Measurements from ENCODE around the gene BRICD5.
"Not testable (repeated sequence)": the region's sequence is repeated elsewhere in the genome, so short reads cannot be mapped to it uniquely, and the experiment has no call there.

Gene BRICD5

DNA sequence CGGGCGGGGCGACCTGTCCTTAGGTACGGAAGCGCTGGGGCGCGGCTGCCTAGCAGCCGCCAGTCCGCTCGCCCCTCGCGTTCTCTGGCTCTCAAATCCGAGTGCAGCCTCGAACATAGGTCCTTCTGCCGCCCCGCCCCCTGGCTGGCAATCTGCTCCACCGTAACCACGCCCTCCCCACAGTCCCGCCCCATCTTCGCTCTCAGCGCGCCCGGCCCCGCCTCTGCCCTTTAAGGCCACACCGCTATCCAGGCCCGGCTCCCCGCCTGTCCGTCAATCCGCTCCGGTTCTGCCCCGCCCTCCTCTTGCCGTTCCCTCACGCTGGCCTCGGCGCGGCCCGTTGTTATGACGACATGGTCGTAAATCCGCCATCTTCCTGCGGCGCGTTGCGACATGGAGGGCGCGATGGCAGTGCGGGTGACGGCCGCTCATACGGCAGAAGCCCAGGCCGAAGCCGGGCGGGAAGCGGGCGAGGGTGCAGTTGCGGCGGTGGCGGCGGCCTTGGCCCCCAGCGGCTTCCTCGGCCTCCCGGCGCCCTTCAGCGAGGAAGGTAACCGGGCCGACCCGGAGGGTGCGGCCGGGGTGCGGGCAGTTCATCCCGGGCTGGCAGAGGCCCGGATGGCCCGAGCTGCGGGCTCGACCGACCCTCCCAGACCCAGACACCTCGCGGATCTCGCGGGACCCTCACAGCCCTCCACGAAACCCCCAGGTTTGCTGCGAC lies 12.7 kb upstream of the BRICD5 start, which contains the start of gene E4F1:
E4F1 (plus strand) TSS at position 371 of the 721 bp plus-strand sequence; CDS start at position 394, 23 bp downstream.
- DNase-seq (ENCODE audit: low read depth in 1 of 2, low spot score in 1 of 2) = peak; percentile 99

DNA sequence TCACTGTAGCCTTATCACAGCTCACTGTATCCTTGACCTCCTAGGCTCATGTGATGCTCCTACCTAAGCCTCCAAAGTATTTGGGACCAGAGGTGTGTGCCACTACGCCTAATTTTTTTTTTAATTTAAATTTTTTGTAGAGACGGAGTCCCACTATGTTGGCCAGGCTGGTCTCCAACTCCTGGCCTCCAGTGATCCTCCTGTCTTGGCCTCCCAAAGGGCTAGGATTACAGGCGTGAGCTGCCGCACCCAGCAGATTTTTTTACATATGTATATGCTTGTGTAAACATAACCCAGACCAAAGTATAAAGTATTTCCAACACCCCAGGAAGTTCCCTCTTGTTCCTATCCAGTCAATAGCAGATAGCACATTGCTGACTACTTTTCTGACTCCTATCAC lies 5.7 kb upstream of the BRICD5 start:
- no peak for DNase-seq (ENCODE audit: low read depth in 1 of 2, low spot score in 1 of 2)

DNA sequence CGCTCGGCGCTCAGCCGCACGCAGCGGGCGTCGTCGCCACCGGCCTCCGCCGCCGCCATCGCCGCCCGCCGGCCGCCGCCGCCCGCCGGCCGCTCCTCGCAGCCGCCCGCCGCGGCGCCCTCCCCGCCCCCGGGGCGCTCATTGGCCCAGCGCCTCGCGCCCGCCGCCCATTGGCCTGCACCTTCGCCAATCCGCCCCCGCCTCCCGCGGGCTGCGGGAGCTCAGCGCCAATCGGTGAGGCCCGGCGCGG lies 4.0 kb upstream of the BRICD5 start, which contains the start of gene PGP:
PGP (minus strand) TSS at position 122 of the 250 bp plus-strand sequence; CDS start at position 59, 63 bp downstream.
- DNase-seq (ENCODE audit: low read depth in 1 of 2, low spot score in 1 of 2) = no peak

DNA sequence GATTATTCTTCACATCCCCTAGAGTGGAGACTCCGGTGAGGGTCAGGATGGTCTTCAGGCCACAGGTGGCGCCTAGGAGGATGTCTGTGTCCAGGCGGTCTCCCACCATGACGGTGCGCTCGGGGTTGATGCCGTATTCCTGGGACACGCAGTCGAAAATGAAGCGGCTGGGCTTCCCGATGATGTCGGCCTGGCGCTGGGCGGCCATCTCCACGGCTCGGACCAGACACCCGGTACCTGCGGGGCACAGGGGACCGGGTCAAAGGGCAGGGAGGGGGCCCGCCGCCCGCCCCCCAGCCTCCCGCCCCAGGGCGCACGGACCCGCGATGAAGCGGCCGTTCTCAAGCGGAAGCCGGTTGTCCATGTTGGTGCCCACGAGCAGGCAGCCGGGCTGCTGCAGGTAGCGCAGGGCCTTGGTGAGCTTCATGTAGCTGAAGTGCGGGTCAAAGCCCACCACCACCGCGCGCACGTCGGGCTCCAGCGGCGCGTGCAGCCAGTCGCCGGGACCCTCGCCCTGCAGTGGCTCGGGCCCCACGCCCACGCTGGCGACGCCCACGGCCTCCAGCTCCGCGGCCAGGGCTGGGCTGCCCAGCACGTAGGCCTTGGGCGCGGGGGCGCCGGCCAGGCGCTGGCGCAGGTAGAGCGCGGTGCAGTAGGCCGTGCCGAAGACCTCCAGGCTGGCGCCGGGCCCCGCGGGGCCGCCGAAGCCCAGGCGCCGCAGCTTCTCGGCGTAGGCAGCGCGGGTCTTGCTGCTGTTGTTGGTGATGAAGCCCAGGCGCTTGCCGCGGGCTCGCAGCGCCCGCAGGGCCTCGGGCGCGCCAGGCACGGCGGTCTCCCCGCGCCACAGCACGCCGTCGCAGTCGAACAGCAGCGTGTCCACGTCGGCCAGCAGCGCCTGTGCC lies 3.4 kb upstream of the BRICD5 start:
- no peak for DNase-seq (ENCODE audit: low read depth in 1 of 2, low spot score in 1 of 2)

DNA sequence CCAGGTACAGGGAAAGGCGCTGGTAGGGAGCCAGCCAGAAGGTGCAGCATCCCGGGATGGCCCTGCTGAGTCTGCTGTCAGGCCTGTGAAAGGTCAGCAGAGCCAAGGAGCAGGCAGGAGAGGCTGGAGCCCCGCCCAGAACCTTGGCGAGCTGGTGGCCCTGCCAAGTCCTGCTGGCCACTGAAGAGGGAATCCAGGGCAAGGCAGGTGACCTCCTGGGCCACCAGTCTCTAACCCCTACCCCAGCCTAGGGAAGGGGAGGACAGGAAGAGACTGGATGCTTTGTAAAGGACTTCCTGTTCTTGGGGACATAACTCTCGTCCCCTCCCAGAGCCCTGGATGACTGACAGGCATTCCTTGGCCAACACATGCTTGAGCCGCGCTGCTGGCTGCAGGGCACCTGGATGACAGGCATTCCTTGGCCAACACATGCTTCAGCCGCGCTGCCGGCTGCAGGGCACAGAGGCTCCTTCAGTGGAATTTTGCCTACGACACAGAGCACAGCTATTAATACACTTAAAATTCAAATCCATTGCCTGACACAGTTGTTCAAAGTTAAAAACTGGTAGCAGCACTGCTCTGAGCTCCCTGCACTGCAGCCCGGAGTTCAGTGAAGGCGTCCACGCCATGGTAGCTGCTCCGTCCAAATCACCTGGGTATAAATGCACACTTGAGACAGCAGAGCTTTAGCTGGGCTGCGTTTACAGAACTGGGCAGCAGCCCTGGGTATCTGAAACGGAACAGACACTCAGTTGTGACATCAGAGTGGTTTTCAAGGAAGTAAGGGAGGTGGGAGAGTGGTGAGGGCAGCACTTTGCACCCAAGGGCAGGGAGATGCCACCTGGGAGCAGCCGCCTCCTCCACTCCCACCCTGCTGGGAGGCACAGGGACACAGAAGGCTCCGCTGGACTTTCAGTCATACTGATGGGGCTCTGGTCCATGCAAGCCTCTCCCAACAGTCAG lies 2.0 kb upstream of the BRICD5 start:
- no peak for DNase-seq (ENCODE audit: low read depth in 1 of 2, low spot score in 1 of 2)

DNA sequence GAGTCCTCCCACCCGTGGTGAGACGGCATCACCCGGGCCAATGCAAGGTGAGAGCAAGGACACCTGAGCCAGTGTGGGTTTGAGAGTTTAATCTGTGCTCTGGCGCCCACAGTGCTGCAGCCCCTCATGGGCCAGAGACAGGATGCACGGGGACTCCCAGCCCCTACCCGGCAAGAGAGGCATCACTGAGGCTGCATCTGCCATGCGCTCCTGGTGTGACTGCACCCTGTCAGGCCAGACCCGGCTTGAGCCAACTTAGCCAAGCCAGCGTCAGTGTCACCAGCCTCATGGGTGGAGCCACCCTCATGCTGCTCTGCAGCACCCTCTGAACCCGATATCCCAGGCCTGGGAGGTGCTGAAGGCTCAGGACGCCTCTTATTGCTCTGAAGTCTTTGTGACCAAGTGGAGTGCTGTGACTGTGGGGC lies 1.3 kb upstream of the BRICD5 start:
- DNase-seq (ENCODE audit: low read depth in 1 of 2, low spot score in 1 of 2) = no peak

DNA sequence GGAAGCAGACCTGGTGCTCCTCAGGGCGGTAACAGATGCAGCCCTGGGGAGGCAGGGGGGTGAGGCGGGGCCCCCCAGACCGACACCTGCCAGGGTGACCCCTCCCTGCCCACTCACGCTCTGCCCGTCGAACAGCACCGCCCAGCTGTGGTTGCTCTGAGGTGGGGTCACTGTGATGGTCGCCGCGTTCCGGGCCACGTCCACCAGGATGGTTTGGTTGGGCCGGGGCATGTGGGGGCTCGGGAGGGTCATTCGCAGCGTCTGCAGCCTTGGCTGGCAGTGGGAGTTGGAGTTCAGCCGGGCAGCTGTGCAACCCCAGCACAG lies 692 bp downstream of the BRICD5 start:
- no peak for DNase-seq (ENCODE audit: low read depth in 1 of 2, low spot score in 1 of 2)

DNA sequence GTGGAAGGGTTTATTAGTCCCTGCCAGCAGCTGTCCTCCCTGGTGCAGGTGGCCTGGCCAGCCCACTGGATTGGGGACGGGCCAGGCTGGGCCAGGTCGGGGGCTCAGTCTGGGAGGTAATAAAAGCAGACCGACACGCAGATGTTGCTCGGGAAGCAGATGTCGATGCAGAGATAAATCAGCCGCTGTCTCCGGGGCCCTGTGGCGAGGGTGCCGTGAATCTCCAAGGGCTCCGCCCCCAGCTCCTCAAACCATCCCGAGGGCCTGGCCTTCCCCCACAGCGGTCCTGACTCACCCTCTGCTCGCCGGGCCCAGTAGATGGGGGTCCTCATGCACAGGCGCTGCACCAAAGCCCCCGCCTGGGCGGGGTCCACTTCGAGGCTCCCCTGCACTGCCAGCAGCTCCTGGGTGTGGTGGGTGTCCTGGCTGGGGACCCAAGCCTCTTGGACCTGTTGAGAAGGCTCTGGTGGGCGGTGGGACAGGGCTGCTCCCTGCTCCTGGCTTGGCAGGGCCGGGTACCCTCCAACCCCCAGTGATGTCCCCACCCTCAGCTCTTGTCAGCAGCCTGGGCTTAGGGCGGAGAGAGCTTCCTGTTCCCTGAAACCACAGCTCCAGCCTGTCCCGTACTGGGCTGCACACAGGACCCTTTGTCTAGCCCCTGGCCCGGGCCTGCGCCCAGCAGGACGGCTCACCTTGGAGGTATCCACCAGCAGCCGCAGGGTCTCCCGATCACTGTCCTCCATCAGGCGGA lies 1.2 kb downstream of the BRICD5 start:
- DNase-seq (ENCODE audit: low read depth in 1 of 2, low spot score in 1 of 2) = no peak

DNA sequence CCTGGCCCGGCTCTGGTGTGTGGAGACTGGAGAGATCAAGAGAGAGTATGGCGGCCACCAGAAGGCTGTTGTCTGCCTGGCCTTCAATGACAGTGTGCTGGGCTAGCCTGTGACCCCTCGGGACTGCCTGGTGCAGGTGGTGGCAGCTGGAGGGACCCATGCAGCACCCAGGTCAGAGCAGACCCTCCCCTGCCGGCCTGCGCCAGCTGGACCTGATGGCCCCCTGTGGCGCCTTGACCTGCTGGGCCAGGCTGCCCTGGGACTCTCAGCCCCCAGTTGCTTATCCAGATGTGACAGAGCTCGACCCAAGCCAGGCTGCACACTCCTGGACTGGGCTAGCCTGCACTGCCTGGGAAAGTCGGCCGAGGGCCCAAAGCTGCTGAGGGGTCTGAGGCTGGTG lies 1.9 kb downstream of the BRICD5 start:
- no peak for DNase-seq (ENCODE audit: low read depth in 1 of 2, low spot score in 1 of 2)

DNA sequence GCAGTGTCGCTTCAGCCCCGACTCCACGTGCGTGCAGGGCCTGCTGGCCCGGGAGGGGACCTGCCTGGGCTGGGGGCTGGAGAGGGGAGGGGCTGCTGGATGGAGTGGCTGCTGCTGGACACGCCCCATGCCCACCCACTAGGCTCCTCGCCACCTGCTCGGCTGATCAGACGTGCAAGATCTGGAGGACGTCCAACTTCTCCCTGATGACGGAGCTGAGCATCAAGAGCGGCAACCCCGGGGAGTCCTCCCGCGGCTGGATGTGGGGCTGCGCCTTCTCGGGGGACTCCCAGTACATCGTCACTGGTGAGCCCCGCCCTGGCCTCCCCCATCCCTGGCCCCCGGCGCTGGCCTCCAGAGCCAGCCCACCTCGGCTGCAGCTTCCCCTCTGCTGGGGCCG lies 2.4 kb downstream of the BRICD5 start:
- no peak for DNase-seq (ENCODE audit: low read depth in 1 of 2, low spot score in 1 of 2)

DNA sequence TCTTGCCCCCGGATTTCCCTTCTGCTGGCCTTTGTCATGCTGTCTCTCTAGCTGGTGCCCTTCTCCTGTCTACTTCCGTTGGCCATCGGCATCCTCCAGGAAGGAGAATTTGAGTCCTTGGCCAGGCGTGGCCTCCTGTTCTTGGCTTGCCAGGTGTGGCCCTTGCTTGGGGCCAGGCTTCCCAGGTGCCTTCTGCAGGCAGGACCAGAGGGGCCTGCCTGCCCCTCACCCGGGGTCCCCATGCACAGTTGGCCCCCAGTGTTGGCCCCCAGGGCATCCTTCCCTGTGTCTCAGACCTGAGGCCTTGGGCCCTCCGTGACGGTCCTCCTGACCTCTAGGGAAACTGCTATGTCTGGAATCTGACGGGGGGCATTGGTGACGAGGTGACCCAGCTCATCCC lies 2.8 kb downstream of the BRICD5 start:
- no peak for DNase-seq (ENCODE audit: low read depth in 1 of 2, low spot score in 1 of 2)

DNA sequence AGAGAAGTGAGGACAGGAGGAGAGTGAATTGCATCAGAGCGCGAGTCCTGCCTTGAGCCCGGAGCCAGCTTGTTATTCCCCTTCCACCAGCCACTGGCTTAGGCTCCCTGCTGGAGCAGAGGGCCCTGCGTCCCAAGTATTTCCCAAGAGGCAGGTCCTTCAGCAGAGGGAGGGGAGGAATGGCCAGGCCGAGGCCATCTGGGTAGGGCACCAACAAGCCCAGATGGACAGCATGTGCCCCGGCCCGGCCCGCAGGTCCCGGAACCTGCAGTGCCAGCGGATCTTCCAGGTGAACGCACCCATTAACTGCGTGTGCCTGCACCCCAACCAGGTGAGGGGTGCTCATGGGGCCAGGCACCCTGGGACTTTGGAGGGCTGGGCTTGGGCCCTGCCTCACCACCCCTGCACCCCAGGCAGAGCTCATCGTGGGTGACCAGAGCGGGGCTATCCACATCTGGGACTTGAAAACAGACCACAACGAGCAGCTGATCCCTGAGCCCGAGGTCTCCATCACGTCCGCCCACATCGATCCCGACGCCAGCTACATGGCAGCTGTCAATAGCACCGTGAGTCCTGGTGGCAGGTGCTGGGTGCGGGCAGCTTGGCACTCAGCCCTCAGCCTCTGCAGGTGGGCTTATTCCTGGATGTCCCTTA lies 3.8 kb downstream of the BRICD5 start:
- DNase-seq (ENCODE audit: low read depth in 1 of 2, low spot score in 1 of 2) = no peak

DNA sequence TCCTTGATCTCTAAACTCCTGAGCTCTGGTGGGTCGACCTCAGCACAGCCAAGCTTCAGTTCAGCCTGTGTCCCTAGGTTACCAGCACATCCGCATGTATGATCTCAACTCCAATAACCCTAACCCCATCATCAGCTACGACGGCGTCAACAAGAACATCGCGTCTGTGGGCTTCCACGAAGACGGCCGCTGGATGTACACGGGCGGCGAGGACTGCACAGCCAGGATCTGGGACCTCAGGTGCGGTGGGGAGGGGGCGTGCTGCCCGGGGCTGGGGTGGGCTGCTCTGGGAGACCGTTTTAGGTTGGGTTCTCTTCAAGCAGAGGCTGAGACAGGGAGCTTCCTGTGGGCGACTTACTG lies 4.3 kb downstream of the BRICD5 start:
- no peak for DNase-seq (ENCODE audit: low read depth in 1 of 2, low spot score in 1 of 2)

DNA sequence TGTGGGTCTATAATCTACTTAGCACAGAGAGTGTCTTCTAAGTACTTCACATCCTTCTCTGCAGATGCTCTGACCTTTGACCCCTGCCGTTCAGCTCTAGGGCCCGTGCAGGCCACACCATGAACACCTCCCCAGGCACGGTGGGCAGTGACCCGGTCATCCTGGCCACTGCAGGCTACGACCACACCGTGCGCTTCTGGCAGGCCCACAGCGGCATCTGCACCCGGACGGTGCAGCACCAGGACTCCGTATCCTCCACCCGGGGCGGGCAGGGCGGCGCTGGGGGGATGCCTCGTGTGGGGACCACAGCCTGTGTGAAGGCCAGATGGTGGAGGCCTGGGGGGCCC lies 4.7 kb downstream of the BRICD5 start:
- no peak for DNase-seq (ENCODE audit: low read depth in 1 of 2, low spot score in 1 of 2)

DNA sequence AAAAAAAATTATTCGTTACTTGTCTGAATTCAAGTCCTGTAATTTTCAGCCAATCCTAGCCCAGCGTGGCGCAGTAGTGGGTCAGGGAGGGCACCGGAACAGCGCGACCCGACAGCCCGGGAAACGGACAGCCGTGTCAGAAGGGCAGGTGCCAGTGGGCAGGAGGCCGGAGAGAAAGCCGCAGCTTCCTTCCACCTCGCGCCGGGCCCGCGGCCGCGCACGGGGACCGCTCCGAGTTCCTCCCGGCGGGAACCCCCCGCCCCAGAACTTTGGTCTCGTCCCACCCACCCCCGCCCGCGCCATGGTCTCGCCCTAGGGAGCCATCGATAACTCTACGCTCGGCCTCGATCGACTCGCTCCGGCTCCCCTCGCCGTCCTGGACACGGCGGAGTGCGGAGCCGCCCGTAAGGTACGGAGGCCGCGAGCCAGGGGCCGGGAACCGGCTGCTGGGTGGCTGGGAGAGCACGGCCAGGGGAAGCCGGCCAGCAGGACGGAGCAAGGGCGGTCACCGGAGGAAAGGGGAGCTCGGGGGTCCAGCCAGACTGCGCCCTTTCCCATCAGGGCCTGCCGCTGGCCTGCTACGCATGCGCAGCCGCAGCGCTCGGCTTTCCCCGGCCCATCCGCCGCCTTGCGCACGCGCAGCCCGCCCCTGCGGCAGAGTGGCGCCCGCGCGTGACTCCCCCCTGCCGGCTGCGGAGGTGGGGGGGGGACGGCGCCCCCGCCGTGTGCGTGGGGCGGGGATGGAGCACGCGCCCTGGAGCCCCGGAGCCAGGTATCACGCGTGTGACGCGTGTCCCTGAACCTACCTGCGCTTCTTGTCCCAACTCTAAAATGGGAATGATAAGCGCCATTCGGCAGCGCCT lies 5.3 kb downstream of the BRICD5 start, which contains the start of gene MLST8:
MLST8 (plus strand) TSS at position 351 of the 863 bp plus-strand sequence. CDS start 632 bp downstream, outside the sequence.
- peak; percentile 81 to 82 for DNase-seq (ENCODE audit: low read depth in 1 of 2, low spot score in 1 of 2)

DNA sequence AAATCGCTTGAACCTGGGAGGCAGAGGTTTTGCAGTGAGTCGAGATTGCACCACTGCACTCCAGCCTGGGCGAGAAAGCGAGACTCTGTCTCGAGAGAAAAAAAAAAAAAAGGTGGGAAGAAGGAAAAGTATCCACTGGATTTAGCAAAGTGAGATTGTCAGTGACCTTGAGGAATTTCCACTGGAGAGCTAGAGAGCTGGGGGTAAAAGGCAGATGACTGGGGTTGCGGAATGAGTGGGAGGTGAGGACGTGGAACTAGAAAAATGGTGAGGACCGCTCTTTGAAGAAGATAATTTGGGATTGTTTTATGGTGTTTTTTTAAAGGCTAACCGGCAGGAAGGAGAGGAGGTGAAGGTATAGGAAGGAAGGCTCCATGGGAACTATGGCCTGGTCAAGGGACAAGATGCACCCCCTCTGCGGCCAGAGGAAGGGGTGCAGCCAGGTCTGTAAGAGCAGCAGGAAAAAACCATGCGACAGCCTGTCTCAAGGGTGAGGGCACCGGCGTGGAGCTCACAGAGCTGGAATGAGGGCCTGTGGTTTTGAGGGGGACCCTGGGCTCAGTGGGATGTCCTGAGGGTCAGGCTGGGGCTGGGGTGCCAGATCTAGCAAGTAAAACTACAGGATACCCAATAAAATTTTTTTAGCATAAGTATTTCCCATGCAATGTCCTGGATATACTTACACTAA lies 6.1 kb downstream of the BRICD5 start:
- DNase-seq (ENCODE audit: low read depth in 1 of 2, low spot score in 1 of 2) = no peak

DNA sequence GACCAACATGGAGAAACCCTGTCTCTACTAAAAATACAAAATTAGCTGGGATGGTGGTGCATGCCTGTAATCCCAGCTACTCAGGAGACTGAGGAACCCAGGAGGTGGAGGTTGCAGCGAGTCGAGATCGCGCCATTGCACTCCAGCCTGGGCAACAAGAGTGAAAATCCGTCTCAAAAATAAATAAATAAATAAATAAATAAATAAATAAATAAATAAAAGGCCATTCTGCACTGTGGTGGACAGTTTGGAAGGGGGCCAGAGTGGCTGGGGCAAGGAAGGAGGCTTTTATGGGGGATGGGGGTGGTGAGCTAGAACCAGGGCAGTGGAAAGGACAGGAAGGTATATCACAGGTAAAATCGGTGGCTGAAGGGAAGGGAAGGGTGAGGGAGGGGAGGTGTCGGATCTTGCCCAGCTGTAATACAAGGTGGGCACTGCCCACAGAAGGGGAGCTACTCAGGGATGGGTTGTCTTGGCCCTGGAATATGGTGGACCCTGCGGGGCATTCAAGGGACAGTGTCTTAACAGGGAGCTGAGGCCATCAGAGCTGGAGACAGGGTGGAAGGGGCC lies 7.5 kb downstream of the BRICD5 start:
- DNase-seq (ENCODE audit: low read depth in 1 of 2, low spot score in 1 of 2) = not testable (repeated sequence)

DNA sequence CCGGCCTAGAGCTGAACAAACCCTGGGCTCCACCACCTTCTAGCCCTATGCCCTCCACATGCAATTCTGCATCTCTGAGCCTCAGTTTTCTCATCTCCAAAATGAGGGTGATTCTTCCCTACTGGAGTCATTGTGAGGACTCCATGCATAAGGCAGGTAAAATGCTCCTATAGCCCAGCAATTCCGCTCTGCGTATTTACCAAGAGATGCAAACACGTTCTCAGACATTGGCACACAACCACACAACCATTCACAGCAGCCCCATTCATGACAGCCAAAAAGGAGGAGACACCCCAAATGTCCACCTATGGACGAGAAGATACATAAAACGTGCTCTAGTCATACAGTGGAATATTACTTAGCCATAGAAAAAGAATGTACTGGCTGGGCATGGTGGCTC lies 10.3 kb downstream of the BRICD5 start:
- no peak for DNase-seq (ENCODE audit: low read depth in 1 of 2, low spot score in 1 of 2)

Measured in activated CD4-positive, alpha-beta T cell treated with anti-CD3 and anti-CD28 coated beads, Interleukin-2, amount 50 U/mL, for 24 hours (primary cell).